ENCODE results near the gene QSOX2.

GRCh38 chr9:136242248-136242647, 3.4 kb downstream of the QSOX2 start:
- no peak for TF ChIP-seq RCOR1 (IDR thresholded peaks at IDR 0.05; ENCODE audit: low read depth, low read length)
- no peak for TF ChIP-seq RAD21 (conservative IDR thresholded peaks at IDR 0.05 in 1 of 2, IDR thresholded peaks at IDR 0.05 in 1 of 2)
- TF ChIP-seq MAFK (IDR thresholded peaks at IDR 0.05; ENCODE audit: partially characterized antibody), result no peak
- no peak for TF ChIP-seq CTCF (IDR thresholded peaks at IDR 0.05)
- no peak for TF ChIP-seq HDAC2 (IDR thresholded peaks at IDR 0.05)
